GM04503 (cell line): ENCODE results near the gene ITPR2.
"Not testable (repeated sequence)": the region's sequence is repeated elsewhere in the genome, so short reads cannot be mapped to it uniquely, and the experiment has no call there.

ENCODE experiments used
- DNase-seq: peaks from one replicate; pipeline ENCODE4 v3.0.0-alpha.2; 2012; ENCODE audit warnings: low read depth

ITPR2 gene

GRCh38 chr12:26666286-26666685, 166.7 kb downstream of the ITPR2 start:
- no peak for DNase-seq

DNA sequence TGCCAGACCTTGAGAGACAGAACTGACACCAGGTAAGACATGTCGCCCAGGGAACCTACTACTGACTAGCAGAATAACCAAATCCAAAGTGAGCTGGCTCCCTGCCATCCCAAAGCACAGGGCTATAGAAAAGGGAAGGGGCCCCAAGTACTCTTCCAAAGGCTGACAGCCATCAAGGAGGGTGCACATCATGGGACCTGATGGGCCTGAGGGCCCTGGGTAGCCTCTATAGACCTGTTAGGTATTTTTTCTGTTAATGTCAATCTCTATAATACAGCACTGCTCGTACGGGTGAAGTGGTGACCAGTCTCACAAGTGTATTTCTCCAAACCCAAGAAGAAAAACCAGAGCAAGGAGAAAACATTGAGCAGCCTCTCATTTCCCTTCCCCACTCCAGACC, 171.6 kb downstream of the ITPR2 start:
- DNase-seq = no peak

GRCh38 chr12:26659930-26660329, 173.1 kb downstream of the ITPR2 start:
- DNase-seq = no peak

GRCh38 chr12:26658991-26659390, 174.0 kb downstream of the ITPR2 start:
- peak; percentile 75 for DNase-seq

DNA sequence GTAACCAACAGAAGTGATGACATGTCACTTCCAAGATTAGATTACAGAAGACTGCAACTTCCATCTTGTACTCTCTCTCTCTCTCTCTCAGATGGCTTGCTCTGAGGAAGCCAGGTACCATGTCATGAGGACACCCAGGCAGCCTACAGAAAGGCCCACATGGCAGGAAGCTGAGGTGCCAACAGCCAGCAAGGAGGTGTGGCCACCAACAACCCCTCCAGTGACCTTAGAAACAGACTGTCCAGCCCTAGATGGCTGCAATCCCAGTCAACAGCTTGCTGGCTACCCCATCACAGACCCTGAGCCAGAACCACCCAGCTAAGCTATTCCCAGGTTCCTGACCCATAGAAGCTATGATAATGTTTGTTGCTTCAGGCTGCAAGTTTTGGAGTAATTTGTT, 178.4 kb downstream of the ITPR2 start:
- DNase-seq = no peak

GRCh38 chr12:26651566-26652188, 181.3 kb downstream of the ITPR2 start:
- DNase-seq = no peak

DNA sequence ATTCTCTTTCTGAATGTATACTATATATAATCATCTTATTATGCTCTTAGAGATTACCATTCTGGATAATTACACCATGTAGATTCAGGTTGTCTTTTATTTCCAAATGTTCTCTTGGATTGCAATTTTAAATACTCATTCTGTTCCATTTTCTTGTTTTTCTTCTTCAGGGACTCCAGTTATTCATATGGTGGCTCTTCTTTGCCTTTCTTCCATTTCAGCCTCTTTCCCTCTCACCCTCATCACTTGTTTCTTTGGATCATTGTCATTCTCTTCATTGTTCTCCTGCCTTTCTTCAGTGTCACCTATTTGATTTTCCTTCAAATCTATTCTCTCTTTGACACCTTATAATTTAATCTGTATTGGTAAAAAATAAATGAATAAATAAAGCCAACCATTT, 182.0 kb downstream of the ITPR2 start:
- DNase-seq = no peak

DNA sequence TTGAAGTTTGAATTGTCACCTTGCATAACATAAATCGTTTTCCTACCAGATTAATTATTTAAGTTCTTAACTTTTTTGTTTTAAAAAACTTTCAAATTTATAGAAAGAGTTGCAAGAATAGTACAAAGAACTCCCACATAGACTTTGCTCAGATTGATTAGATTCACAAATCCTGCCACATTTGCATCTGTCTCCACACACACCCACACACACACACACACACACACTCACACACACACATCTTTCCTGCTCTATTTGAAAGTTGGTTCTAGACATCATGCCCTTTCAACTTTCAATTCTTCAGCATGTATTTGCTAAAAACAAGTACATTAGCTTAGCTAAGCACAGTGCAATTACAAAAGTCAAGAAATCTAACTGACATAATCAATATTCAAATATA, 184.0 kb downstream of the ITPR2 start:
- no peak for DNase-seq

GRCh38 chr12:26648584-26648983, 184.4 kb downstream of the ITPR2 start:
- peak; percentile 90 for DNase-seq

DNA sequence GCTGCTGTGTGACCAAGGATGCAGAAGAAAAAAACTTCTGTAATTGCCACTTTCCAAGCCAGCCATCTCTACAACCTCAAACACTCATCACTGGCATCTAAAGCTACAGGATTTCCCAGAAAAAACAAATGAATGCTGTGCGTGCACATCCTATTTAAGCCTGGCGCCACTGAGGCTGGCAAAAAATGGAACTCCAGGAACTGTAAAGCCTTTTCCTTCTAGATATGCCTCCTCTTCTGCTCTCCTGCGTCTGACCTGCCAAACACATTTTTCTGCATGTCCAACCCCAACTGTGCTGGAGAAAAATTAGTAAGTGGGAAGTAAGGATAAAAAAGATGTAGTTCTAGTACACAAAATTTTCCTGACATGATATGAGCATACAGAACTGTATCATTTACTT, 184.9 kb downstream of the ITPR2 start:
- DNase-seq = no peak

GRCh38 chr12:26647088-26647487, 185.9 kb downstream of the ITPR2 start:
- no peak for DNase-seq

DNA sequence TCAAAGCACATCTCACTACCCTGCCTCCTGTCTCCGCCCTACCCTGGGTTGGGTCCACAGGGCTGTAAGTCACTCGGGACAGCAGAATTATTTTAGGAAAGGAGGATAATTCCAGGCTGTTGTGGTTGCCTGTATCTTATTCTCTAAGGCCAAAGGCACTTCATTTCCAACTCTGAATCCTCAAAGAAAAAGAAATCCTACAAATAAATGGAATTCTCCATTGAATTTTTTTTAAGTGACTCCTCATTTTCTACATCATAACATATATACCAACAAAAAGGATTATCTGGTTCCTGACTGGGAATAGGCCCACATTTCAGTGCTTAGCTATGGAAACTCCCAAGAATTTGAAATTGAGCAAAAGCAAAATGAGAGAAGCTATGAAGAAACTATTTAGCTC, 186.4 kb downstream of the ITPR2 start:
- DNase-seq = no peak

- DNase-seq = not testable (repeated sequence)
Observed at GRCh38 chr12:26644376-26644775, 188.6 kb downstream of the ITPR2 start.

- DNase-seq = no peak
Observed at GRCh38 chr12:26643532-26644315, 189.3 kb downstream of the ITPR2 start.

- no peak for DNase-seq
Observed at GRCh38 chr12:26642361-26642760, 190.6 kb downstream of the ITPR2 start.

DNA sequence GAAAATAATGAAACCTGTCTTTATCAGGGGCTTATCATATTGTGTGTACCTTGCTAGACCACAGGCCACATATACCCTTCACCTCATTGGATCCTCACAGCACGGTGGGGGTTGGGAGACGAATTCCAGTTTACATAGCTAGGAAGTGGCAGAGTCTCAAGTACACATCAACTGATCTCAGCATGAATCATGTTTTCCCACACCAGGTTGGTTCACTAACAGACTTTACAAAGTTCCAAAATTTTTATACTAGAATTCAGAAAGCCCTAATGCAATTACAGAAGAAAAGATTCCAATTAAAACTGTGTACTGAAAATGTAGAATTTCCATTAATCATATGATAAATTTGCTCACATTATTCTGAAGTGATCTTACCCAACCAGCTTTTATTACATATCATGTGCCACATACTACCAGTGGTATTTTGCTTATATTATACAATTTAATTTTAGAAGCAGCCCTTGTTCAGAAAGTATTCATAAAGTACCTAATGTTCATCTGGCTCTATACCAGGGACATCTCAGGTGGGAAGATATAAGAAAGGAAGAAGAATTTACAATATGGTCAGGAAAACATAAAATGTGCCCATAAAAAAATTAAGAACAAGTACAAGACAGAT, 196.2 kb downstream of the ITPR2 start:
- DNase-seq = no peak

DNA sequence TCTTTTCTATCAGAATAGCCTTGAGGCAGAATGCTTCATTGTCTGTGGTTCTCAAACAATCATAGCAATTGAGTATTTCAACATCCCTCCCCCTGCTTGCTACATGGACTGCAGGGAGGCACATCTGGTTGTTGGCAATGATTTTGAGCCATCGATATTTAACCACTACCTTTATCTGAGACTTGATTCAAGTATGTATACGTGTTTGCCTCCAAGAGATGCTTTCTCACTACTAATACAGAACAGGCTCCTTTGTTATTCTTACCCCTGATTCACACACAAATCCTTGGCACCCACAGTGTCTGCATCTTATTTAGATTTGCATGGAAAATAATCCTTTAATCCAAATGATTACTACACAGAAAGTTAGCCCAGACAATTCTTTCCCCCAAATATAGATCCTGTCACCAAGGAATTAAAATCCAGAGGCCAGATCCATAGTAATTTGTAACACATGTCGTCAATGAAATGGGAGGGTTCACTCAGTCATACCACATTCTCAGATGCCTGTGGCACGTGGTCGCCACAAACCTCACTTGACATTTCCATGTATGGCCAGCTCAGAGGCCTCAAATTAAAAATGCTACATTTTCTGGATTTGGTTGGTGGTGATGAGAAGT, 199.3 kb downstream of the ITPR2 start:
- peak; percentile 84 for DNase-seq

GRCh38 chr12:26632756-26633155, 200.2 kb downstream of the ITPR2 start:
- no peak for DNase-seq

DNA sequence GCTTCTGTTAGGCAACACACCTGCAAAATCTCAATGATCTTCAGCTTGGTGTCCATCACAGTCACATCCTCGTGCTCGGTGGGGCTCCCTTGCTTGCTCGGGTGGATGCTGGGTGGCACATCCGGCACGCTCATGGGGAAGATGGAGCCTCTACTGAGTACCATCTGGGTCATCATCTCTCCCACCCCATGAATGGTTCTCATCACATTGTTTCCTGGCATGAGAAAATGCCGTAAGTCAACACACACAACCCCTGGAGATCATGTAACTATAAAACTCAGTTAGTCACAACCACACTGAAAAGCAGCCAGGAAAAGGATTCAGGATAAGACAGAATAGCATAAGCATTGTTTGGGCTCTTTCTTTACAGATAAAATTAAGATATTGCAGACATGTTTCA, 201.1 kb downstream of the ITPR2 start:
- peak; percentile 68 for DNase-seq

- DNase-seq = peak; percentile 59
Observed at GRCh38 chr12:26630546-26631027, 202.4 kb downstream of the ITPR2 start.

DNA sequence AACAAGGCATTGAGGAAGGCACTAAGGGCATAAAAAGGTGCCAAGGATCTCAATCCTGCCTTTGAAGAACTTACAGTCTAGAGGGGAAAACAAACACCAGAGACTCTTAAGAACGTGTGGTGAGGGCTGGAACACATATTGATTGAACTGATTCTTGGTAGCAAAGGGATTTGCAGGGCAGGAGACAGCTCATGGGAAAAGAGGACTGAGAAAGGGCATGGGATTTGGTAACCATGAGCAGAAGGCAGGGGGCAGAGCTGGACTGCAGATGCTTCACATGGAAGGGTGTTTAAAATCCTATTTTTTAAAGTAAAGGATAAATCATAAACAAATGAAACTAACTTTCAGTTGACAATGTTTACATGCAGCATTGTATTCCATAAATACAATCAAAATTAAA, 203.1 kb downstream of the ITPR2 start:
- no peak for DNase-seq

DNA sequence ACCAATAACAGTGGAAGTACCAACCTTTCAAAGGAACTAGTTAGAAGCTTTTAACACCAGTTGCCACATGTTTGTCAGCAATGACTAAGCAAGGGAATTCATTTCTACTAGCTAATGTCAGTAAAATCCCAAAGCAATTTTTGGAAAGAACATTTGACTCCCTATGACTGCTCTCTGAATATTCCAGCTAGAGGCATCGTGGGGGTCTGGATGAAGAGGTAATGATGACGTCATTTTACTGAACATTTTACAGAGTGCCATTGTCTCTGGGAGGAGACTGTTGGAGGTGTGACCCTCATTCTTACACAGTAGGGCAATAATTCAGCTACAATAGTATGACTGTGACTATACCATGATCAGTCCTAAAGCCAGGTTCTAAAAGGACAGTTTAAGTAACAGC, 204.8 kb downstream of the ITPR2 start:
- DNase-seq = no peak

DNA sequence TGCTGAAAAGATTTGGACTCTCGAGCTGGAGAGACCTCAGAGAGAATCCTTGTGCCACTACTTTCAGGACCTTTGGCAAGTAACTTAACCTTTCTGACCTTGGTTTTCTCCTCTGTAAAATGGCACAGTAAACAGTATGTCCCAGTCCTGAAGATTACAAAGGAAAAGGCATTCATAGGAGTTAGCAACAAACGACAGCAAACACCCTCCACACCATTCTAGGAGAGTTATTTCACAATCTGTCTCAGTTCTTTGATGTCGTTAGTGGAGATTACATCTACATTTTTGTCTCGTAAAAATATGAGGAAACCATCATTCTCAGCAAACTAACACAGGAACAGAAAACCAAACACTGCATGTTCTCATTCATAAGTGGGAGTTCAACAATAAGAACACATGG, 205.7 kb downstream of the ITPR2 start:
- no peak for DNase-seq
